Hepatocyte (in vitro differentiated cells): Measurements from ENCODE around the gene RNF169. TPM values are rescaled to one million over a fixed set of nuclear protein-coding genes. Genes with fewer than 3 reads are reported as not detected.
A peak's percentile ranks its signal among the peaks of the same experiment; 100 is the strongest.
"Not testable (repeated sequence)": the region's sequence is repeated elsewhere in the genome, so short reads cannot be mapped to it uniquely, and the experiment has no call there.

Experiments used
- DNase-seq: peaks from one replicate; pipeline ENCODE4 v3.0.0-alpha.2; 2016; ENCODE audit warnings: low spot score
- H2AFZ ChIP-seq: fragments of 200-600 bp; sonication (generic); 2 replicates; pipeline ENCODE4 v1.6.0; 2016; ENCODE audit warnings: antibody characterized with exemption, mild to moderate bottlenecking
- H3K27ac ChIP-seq: fragments of 200-600 bp; sonication (generic); 2 replicates; pipeline ENCODE4 v1.5.1; 2016; ENCODE audit warnings: mild to moderate bottlenecking
- H3K27me3 ChIP-seq: fragments of 200-600 bp; sonication (generic); 2 replicates; pipeline ENCODE4 v1.6.1; 2016
- H3K36me3 ChIP-seq: fragments of 200-600 bp; sonication (generic); replicated peaks from 2 replicates; pipeline ENCODE4 v1.5.1; 2016; ENCODE audit warnings: low read depth; ENCODE audit not compliant: insufficient read depth
- H3K4me1 ChIP-seq: fragments of 200-600 bp; sonication (generic); 2 replicates; pipeline ENCODE4 v1.5.1; 2016; ENCODE audit warnings: mild to moderate bottlenecking, moderate library complexity; ENCODE audit not compliant: insufficient read depth
- H3K4me2 ChIP-seq: fragments of 200-600 bp; sonication (generic); 2 replicates; pipeline ENCODE4 v1.6.0; 2016
- H3K4me3 ChIP-seq: fragments of 200-600 bp; sonication (generic); 2 replicates; pipeline ENCODE4 v1.5.1; 2016; ENCODE audit warnings: mild to moderate bottlenecking
- H3K79me2 ChIP-seq: fragments of 200-600 bp; sonication (generic); 2 replicates; pipeline ENCODE4 v1.6.0; 2017; ENCODE audit warnings: mild to moderate bottlenecking
- H3K9me2 ChIP-seq: fragments of 200-600 bp; sonication (generic); replicated peaks from 2 replicates; pipeline ENCODE4 v1.6.0; 2017; ENCODE audit warnings: mild to moderate bottlenecking; ENCODE audit not compliant: insufficient read depth
- H3K9me3 ChIP-seq: fragments of 200-600 bp; sonication (generic); 2 replicates; pipeline ENCODE4 v1.5.1; 2016; ENCODE audit warnings: low read depth, mild to moderate bottlenecking
- H4K20me1 ChIP-seq: fragments of 200-600 bp; sonication (generic); 2 replicates; pipeline ENCODE4 v1.6.0; 2016; ENCODE audit warnings: mild to moderate bottlenecking; ENCODE audit not compliant: insufficient read depth, poor library complexity, severe bottlenecking
- CTCF ChIP-seq: fragments of 200-600 bp; sonication (generic); IDR thresholded peaks from 2 replicates; pipeline ENCODE4 v1.5.1; 2016; ENCODE audit warnings: antibody characterized with exemption, mild to moderate bottlenecking; ENCODE audit not compliant: poor library complexity
- EZH2 ChIP-seq: fragments of 200-600 bp; sonication (generic); IDR thresholded peaks from 2 replicates; pipeline ENCODE4 v1.6.1; 2016; ENCODE audit warnings: antibody characterized with exemption, mild to moderate bottlenecking, borderline replicate concordance
- EZH2phosphoT487 ChIP-seq: fragments of 200-600 bp; sonication (generic); IDR thresholded peaks from one replicate; pipeline ENCODE4 v1.6.1; 2018; ENCODE audit warnings: antibody characterized with exemption, mild to moderate bottlenecking, low read depth, moderate library complexity; ENCODE audit not compliant: unreplicated experiment, severe bottlenecking
- WGBS: methylation state at CpG from one replicate; pipeline ENCODE4 v1.1.6; 2016; ENCODE audit warnings: low lambda C conversion rate; ENCODE audit errors: missing lambda C conversion rate; 5-methylcytosine and 5-hydroxymethylcytosine counted together
- polyA plus RNA-seq: library from polyadenylated mRNA; unstranded; fragments of >200 nt; fragmentation: Nextera tagmentation; extraction: Ambion mirVana; gene quantifications from 2 replicates; pipeline ENCODE4 v1.2.1, GENCODE V29; 2016
- total RNA-seq: library from RNA; depleted of rRNA; stranded (reverse); fragments of >200 nt; gene quantifications from 2 replicates; pipeline ENCODE4 v1.2.3, GENCODE V29; 2014

The RNF169 gene
- total and polyA plus RNA-seq, 2 experiments from 2014 or later: 2.4 to 18.8 TPM

- Histone ChIP-seq H3K36me3 (no peaks in the 10 kb centered on the region), H3K4me1 (peaks cover 20% of the 10 kb centered on the region), H2AFZ (peak overlapping the region; percentile 85), H3K27ac (peak overlapping the region; percentile 90), H3K4me2 (peak overlapping the region; percentile 85), H3K4me3 (peak overlapping the region; percentile 48), H4K20me1 (peaks cover 11% of the 10 kb centered on the region), H3K79me2 (peaks cover 52% of the 10 kb centered on the region), H3K9me2 (no peaks in the 10 kb centered on the region), H3K9me3 (no peaks in the 10 kb centered on the region), H3K27me3 (no peaks in the 10 kb centered on the region)
- peak; percentile 73 for DNase-seq
- 2% methylated on average over 41 of the region's 63 CpGs for WGBS
- no peak for TF ChIP-seq CTCF
These were observed 697 bp downstream of the RNF169 start for GRCh38 chr11:74749127-74749964.

- H3K79me2 ChIP-seq: peaks cover 55% of the 10 kb centered on the region
- H3K27me3 ChIP-seq: no peaks in the 10 kb centered on the region
- 35% methylated on average over 2 of the region's 2 CpGs for WGBS
- H3K9me2 ChIP-seq: no peaks in the 10 kb centered on the region
- H3K27ac ChIP-seq: no peak overlapping the region
- TF ChIP-seq EZH2: no peak
- TF ChIP-seq EZH2phosphoT487: no peak
- no peak for TF ChIP-seq CTCF
- no peaks in the 10 kb centered on the region for H3K9me3 ChIP-seq
- peaks cover 11% of the 10 kb centered on the region for H4K20me1 ChIP-seq
- peak overlapping the region; percentile 48 for H3K4me3 ChIP-seq
- no peaks in the 10 kb centered on the region for H3K36me3 ChIP-seq
- peak overlapping the region; percentile 85 for H3K4me2 ChIP-seq
- peaks cover 22% of the 10 kb centered on the region for H3K4me1 ChIP-seq
- peak overlapping the region; percentile 85 for H2AFZ ChIP-seq
- DNase-seq: no peak
These were observed 1.3 kb downstream of the RNF169 start for GRCh38 chr11:74749965-74750296.

GRCh38 chr11:74750598-74750997 lies 1.9 kb downstream of the RNF169 start:
- DNase-seq, H3K27me3 ChIP-seq, H3K27ac ChIP-seq, H3K9me3 ChIP-seq, H2AFZ ChIP-seq, H3K4me3 ChIP-seq, H3K36me3 ChIP-seq, H3K9me2 ChIP-seq: not testable (repeated sequence)
- H4K20me1 ChIP-seq: peaks cover 15% of the 10 kb centered on the region
- 95% methylated on average over 11 of the region's 14 CpGs for WGBS
- peaks cover 28% of the 10 kb centered on the region for H3K4me1 ChIP-seq
- H3K79me2 ChIP-seq: peaks cover 60% of the 10 kb centered on the region
- peak overlapping the region; percentile 85 for H3K4me2 ChIP-seq

GRCh38 chr11:74751303-74751702 lies 2.7 kb downstream of the RNF169 start:
- Histone ChIP-seq H3K4me1 (peaks cover 35% of the 10 kb centered on the region), H3K9me2 (no peaks in the 10 kb centered on the region), H2AFZ (no peak overlapping the region), H3K4me3 (no peak overlapping the region), H3K79me2 (peaks cover 67% of the 10 kb centered on the region), H3K4me2 (peak overlapping the region; percentile 16), H4K20me1 (peaks cover 21% of the 10 kb centered on the region), H3K9me3 (no peaks in the 10 kb centered on the region), H3K36me3 (no peaks in the 10 kb centered on the region), H3K27ac (no peak overlapping the region), H3K27me3 (no peaks in the 10 kb centered on the region)
- no peak for TF ChIP-seq EZH2phosphoT487
- TF ChIP-seq EZH2: no peak
- no peak for TF ChIP-seq CTCF
- DNase-seq: no peak
- 98% methylated on average over 2 of the region's 2 CpGs for WGBS
